GM18907 (cell line): ENCODE data around the gene ADISSP.
A peak's percentile ranks its signal among the peaks of the same experiment; 100 is the strongest.
"Not testable (repeated sequence)": the region's sequence is repeated elsewhere in the genome, so short reads cannot be mapped to it uniquely, and the experiment has no call there.

Experiments used
- ATAC-seq: cut with Tn5 transposase; IDR thresholded peaks from one replicate; pipeline ENCODE4 v1.9.1; 2021; ENCODE audit warnings: mild to moderate bottlenecking, moderate library complexity; ENCODE audit not compliant: unreplicated experiment

ADISSP gene

DNA sequence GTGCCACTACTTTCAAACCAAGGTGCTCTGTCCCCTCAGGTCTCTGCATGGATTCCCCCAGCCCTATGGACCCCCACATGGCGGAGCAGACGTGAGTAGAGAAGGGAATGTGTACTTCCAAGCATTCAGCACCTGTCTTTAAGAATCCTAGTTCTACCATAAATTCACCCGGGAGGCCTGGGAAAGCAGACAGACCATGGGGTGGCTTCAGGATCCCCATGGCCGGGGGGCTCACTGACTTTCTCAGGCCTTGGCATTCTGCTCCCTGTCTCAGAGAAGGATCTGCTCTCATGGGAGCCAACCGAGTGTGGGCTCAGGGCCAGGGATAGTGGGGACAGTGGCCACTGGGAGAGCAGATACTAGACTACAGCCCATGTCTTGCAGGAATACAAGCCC is 30.8 kb upstream of the ADISSP start:
- ATAC-seq, result no peak

- no peak for ATAC-seq
Observed at GRCh38 chr20:3797592-3798372, 30.2 kb upstream of the ADISSP start.

DNA sequence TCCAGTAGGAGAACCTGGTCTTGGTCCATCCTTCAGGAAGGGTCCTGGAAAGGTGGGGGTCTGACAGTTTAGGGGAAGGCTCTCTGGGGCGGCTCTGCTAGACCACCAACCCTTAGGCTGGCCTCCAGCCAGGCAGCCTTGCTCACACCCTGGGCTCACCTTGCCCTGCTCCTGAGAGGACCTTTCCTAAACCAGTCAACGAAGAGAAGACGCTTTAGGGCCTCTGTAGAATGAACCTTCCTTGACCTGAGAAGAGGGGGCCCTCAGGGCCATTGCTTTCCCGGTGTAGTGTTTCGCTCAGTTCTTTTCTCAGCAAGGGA is 29.6 kb upstream of the ADISSP start:
- no peak for ATAC-seq

- ATAC-seq, result peak; percentile 2
Observed at GRCh38 chr20:3796477-3797225, 29.1 kb upstream of the ADISSP start.

DNA sequence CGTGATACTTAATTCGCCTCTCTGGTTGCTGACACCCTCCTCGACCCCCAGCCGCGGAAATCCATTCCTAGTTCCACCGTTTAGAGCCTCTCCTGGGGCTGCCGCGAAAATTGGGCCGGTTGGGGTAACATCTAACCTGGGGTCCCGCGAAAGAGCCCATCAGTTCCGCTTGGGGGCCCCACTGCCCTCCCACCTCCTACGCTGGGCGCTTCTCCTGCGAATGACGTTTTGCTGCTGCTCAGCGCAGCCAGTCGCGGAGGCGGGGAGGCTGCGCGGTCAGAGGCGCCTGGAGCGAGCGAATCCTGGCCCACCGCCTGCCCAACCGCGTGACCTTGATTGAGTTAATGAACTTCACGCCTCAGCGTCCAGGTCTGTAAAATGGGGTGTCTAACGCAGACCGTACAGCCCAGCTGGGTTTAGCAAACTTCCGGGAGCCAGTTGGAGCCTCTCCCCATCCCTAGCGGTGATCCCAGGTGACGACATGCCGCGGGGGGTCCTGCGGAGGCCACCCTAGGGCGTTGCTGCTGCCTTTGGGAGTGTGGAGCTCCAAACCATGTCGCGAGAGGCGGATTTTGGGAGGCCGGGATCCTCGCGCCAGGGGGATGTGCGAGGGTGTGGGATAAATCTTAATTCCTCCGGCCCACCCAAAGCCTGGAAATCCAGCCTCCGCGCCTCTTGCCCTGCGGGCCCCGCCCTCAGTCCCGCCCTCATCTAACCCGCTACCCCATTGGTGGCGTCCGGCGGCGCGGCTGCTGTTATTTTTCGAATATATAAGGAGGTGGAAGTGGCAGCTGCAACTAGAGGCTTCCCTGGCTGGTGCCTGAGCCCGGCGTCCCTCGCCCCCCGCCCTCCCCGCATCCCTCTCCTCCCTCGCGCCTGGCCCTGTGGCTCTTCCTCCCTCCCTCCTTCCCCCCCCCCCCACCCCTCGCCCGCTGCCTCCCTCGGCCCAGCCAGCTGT is 28.2 kb upstream of the ADISSP start, which contains the start of gene CDC25B:
TSS of gene CDC25B (plus strand) at position 800 of the 958 bp plus-strand sequence. CDS start 222 bp downstream, outside the sequence.
- ATAC-seq, result peak; percentile 68

DNA sequence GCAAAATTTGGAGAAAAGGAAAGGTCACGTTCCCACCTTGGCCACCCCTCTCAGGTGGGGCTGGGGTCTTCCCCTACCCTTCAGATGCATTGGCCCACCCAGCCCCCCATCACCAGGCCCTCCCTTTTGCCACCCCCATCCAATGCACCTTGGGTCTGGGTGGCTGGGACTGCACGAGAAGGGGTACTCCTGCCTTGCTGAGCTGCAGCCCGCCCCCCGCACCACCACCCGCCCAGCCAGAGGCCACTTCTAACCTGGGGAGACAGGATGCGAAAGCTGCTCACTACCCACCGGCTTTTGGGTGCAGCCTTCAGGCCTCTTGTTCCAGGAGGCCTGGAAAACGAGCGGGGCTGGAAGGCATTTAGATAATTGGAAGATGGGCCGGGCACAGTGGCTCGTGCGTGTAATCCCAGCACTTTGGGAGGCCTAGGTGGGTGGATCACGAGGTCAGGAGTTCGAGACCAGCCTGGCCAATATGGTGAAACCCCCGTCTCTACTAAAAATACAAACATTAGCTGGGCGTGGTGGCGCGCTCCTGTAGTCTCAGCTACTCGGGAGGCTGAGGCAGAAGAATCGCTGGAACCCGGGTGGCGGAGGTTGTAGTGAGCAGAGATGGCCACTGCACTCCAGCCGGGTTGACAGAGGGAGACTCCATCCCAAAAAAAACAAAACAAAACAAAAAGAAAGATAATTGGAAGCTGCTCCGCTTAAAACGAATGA is 27.3 kb upstream of the ADISSP start:
- ATAC-seq, result no peak

DNA sequence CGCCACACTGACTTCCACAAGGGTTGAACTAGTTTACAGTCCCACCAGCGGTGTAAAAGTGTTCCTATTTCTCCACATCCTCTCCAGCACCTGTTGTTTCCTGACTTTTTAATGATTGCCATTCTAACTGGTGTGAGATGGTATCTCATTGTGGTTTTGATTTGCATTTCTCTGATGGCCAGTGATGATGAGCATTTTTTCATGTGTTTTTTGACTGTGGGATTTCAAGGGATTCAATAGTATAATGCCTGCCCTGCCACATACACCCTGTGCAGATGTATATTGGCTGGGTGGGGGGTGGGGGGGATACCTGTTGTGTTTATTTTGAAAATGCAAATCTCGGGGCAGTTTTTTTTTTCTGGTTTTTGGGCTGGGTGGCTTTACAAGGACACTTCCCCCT is 26.6 kb upstream of the ADISSP start:
- ATAC-seq, result not testable (repeated sequence)

DNA sequence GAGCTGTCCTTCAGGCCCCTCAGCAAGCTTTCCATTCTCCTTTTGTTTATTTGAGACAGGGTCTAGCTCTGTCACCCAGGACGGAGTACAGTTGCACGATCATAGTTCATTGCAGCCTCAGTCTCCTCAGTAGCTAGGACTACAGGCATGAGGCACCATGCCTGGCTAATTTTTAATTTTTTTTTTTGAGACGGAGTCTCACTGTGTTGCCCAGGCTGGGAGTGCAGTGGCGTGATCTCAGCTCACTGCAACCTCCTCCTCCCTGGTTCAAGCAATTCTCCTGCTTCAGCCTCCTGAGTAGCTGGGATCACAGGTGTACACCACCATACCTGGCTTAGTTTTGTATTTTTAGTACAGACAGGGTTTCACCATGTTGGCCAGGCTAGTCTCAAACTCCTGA is 21.6 kb upstream of the ADISSP start:
- ATAC-seq, result not testable (repeated sequence)

DNA sequence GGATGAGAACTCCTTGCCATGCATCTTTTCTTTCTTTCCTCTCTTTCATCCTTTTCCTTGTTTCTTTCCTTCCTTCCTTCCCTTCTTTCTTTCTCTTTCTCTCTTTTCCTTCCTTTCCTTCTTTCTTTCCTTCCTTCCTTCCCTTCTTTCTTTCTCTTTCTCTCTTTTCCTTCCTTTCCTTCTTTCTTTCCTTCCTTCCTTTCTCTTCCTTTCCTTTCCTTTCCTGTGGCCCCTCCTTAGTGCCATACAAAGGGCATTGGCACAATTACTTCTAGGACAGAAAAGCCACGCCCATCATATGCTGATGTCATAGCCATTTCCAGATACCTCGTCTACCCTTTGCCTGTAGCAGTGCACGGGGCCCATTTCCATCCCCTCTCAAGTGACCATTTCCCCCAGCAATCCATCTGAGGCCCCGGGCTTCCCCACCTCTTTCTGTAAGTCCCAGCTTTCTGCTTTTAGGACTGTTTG is 21.2 kb upstream of the ADISSP start:
- no peak for ATAC-seq

GRCh38 chr20:3787324-3788014 is 19.9 kb upstream of the ADISSP start:
- ATAC-seq, result no peak

- ATAC-seq, result peak; percentile 75
Observed at GRCh38 chr20:3786665-3787323, 19.2 kb upstream of the ADISSP start, which contains the start of gene CENPB. TSS of gene CENPB (minus strand) at chr20:3786740. CDS start at chr20:3786483, 257 bp downstream.

DNA sequence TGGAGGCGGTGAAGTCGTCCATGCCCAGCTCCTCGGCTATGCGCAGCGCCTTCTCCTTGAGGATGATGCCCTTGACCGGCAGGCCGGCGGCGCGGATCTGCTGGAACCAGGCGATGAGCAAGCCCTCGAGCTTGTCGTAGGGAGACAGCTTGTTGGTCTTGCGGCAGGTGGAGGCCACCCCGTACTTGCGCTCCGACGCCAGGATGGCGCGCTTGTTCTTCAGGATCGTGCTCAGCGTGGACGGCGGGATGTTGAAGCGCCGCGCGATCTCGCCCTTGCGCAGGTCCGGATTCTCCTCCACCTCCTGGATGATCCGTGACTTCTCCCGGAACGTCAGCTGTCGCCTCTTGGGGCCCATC is 18.6 kb upstream of the ADISSP start:
- ATAC-seq, result peak; percentile 33

DNA sequence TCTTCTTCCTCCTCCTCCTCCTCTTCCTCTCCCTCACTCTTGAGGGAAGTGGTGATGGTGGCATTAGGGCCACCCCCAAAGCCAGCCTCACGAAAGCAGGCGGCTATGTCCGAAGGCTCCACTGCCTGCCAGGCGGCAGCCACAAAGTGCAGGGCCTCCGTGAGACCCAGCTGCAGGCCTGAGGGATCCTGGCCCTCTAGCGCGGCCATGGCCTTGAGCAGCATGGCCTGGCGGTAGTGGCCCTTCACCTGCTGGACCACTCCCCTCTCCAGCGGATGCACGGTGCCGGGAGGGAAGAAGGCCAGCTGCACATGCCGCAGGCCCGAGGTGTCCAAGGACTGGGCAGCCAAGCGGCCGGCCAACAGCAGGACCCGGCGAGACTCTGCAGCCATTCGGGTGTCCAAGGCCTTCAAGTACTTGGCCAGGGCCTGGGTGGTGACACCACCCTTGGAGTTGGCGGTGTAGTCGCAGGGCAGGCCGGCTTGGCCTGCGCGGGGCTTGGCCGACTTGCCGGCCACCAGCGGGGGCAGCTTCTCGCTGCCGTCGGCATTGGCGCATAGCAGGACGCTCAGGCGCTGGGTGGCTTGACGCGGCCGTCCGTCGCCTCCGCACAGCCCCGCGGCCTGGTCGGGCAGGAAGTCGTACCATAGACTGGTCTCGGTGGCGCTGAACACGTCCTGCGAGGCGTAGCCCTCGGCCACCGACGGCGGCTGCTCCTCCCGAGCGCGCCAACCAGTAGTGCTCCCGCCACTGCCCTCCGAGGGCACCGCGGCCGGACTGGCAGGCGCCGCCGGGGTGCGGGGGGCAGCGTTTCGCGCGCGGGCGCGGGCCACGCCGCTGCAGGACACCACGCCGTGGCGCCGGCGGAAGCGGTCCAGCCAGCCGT is 17.9 kb upstream of the ADISSP start:
- ATAC-seq, result no peak

GRCh38 chr20:3784863-3785239 is 17.3 kb upstream of the ADISSP start:
- no peak for ATAC-seq

DNA sequence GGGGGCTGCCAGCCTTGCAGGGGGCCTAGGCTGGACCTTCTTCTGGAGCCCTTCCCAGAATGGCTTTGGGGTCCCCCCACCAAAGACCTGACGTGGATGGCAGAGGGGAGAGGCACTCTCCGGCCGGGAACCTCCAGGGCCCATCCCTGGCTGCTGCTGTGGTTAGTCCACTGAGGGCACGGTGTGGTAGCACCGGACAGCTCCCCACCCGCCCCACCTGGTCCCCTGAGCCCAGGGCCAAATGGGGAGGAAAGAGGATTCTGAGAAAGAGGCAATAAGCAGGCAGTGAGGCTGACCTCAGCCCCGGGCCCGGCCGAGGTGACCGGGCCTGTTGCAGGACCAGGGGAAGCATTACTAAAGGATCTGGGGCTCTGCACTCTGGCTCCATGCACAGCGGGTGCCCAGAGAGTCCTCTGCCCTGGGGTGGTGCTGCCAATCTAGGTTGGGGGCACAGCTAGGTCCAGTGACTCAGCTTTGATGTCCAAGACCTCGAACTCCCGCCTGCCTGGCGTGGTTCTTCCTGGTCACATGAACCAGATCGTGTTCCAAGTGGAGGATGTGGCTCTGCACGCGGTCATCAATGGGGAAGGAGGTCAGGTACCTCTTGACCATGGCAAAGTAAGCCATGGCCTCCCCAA is 16.8 kb upstream of the ADISSP start:
- ATAC-seq, result no peak

DNA sequence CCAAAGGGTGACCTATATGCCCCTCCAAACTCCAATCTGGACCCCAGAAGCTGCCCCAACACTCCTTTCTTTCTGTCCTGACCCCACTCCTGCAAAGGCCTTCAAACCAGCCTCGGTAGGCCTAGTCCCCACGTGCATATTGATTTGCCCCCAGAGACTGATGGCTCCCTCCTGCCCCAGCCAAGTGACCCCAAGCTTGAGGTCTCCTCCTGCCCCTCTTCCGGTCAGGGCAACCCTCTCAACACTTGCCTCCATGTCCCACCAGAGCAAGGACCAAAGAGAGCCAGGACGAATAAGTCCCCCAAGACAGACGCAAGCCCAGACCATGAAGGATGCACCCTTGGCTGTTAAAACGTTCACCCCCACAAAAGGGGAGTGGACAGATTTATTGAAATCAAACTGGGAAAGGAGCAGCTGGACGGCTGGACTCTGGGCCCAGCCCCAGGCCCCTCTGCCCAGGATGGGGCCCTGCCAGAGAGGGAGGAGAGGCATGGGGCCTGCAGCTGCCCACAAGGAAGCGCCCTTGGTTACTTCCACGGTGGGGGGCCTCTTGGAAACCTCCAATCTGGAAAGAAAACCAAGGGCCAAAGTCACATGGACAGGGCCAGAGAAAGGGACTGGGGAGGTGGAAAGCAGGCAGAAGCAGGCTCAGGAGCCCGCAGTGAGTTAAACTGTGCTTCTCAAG is 16.1 kb upstream of the ADISSP start:
- ATAC-seq, result no peak

DNA sequence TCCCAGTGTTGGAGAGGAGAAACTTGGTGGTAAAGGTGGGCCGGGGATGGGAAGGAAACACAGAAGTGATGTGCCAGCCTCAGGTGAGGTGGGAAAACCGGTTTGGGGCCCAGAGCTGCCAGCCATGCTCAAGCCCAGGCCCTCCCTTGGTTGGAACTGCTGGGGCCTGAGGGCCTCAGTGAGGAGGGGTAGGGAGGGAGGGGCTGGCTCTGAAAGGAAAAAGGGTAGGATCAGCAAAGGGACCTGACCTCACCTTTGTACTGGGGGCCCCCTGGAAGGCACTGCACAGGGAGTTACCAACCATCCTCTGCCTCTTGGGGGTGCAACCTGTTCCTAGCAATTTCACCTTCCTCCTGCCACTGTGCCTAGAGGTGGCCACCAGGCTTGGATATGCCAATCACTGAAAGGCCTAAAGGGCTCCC is 15.5 kb upstream of the ADISSP start:
- ATAC-seq, result no peak
